Epithelial cell of proximal tubule (primary cell): ENCODE measurements around the gene GRID1. TPM values are rescaled to one million over a fixed set of nuclear protein-coding genes. Genes with fewer than 3 reads are reported as not detected.
"Not testable (repeated sequence)": the region's sequence is repeated elsewhere in the genome, so short reads cannot be mapped to it uniquely, and the experiment has no call there.

Experiments
- DNase-seq: peaks from one replicate; pipeline ENCODE4 v3.0.0-alpha.2; 2011; ENCODE audit warnings: low read depth
- H3K4me3 ChIP-seq: 2 replicates; pipeline ENCODE4 v1.5.1; 2011; ENCODE audit warnings: low read depth, mild to moderate bottlenecking, low read length
- CTCF ChIP-seq: conservative IDR thresholded peaks from 2 replicates; pipeline ENCODE4 v1.5.1; 2012; ENCODE audit warnings: low read depth, mild to moderate bottlenecking, low read length
- total RNA-seq: library from RNA; depleted of rRNA; stranded (reverse); fragments of >200 nt; gene quantifications from 2 replicates; pipeline ENCODE4 v1.2.3, GENCODE V29; 2015

Gene GRID1
- total RNA-seq, 1 donor from 2014 or later = 0.52 TPM

GRCh38 chr10:85934586-85934985 is 432.0 kb downstream of the GRID1 start:
- no peak overlapping the region for H3K4me3 ChIP-seq
- no peak for TF ChIP-seq CTCF
- DNase-seq = no peak

GRCh38 chr10:85929993-85930392 is 436.6 kb downstream of the GRID1 start:
- not testable (repeated sequence) for H3K4me3 ChIP-seq, DNase-seq

GRCh38 chr10:85927952-85928665 is 438.5 kb downstream of the GRID1 start:
- H3K4me3 ChIP-seq = no peak overlapping the region
- no peak for TF ChIP-seq CTCF
- no peak for DNase-seq

- no peak for TF ChIP-seq CTCF
- DNase-seq = no peak
- no peak overlapping the region for H3K4me3 ChIP-seq
Observed at GRCh38 chr10:85926986-85927385, 439.6 kb downstream of the GRID1 start.

GRCh38 chr10:85926136-85926535 is 440.5 kb downstream of the GRID1 start:
- H3K4me3 ChIP-seq = no peak overlapping the region
- no peak for TF ChIP-seq CTCF
- no peak for DNase-seq

GRCh38 chr10:85925201-85925750 is 441.3 kb downstream of the GRID1 start:
- TF ChIP-seq CTCF = no peak
- H3K4me3 ChIP-seq = no peak overlapping the region
- no peak for DNase-seq

GRCh38 chr10:85924382-85925102 is 442.1 kb downstream of the GRID1 start:
- H3K4me3 ChIP-seq = no peak overlapping the region
- TF ChIP-seq CTCF = no peak
- DNase-seq = no peak
